ENCODE data around the gene ZMYND8.

The ZMYND8 gene

DNA sequence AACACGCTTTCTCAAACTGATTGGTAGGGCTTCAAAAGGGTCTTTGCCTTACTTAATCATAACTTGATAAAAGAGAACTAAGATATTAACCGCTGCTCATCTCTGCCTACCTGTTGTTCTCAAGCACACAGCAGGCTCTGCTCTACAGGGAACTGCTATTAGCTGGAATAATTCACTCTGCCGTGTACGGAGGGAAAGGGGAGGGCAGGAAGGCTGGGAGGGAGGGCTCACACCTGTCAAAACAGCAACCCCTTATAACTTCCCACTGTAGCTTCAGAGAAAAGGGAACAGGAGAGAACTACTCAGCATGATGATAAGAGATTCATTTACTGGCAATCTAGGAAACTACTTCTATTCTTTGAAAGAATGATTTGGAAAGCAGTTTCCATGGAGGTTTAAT, 75.1 kb downstream of the ZMYND8 start:
- TF ChIP-seq, protein P1, sequence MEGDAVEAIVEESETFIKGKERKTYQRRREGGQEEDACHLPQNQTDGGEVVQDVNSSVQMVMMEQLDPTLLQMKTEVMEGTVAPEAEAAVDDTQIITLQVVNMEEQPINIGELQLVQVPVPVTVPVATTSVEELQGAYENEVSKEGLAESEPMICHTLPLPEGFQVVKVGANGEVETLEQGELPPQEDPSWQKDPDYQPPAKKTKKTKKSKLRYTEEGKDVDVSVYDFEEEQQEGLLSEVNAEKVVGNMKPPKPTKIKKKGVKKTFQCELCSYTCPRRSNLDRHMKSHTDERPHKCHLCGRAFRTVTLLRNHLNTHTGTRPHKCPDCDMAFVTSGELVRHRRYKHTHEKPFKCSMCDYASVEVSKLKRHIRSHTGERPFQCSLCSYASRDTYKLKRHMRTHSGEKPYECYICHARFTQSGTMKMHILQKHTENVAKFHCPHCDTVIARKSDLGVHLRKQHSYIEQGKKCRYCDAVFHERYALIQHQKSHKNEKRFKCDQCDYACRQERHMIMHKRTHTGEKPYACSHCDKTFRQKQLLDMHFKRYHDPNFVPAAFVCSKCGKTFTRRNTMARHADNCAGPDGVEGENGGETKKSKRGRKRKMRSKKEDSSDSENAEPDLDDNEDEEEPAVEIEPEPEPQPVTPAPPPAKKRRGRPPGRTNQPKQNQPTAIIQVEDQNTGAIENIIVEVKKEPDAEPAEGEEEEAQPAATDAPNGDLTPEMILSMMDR (IDR thresholded peaks at IDR 0.05) = no peak

DNA sequence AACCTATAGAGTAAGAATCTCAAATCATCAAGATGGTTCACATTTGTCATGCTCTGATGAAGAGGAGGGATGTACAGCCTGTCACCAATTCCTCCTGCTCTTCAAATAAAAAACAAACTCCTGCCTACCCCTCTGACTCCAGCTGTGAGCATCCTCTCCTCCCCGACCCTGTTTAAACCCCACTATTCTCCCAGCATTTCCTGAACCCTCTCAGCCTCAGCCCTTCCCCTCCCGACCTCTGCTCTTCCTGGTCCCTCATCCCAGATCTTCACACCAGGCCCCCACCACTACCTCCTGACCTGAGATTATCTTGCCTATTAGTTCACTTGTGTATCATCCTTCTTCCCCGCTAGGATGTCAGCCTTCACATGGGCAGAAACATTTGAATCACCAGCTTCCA, 75.8 kb downstream of the ZMYND8 start:
- TF ChIP-seq, protein P1 (IDR thresholded peaks at IDR 0.05) = no peak

DNA sequence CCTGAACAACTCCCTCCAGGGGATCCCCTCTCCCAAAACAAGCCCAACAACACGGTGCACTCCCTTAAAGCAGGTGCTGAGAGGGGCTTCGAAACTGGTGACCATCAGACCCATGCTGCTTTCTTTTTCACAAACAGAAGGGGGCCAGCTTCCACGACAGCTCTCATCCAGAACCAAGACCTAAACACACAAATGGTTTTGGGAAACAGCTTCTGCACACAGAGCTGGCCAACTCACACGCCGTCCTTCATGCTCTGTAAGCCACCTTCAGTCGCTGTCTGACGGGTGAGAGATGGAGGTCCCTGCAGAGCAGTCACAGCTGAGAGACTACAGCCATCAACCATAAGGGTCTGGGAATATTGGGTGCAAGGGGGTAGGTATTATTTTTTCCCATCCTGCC, 76.3 kb downstream of the ZMYND8 start:
- TF ChIP-seq, protein P1 (IDR thresholded peaks at IDR 0.05) = no peak

DNA sequence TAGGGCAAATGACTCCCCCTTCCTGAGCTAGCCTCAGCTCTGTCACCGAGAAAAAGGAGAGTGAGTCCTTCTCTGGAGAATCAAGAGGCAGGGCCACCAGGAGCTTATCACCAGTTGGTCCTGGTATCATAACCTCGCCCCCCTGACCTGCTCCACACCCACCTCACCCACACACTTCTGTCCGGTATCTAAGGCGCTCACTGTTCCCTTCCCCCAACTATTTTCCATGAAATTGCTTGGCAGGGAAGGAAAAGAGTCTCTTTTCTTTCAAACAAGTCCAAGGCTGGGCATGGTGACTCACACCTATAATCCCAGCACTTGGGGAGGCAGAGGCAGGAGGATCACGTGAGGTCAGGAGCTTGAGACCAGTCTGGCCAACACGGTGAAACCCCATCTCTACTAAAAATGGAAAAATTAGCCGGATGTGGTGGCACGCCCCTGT, 77.6 kb downstream of the ZMYND8 start:
- TF ChIP-seq, protein P1 (IDR thresholded peaks at IDR 0.05) = no peak

DNA sequence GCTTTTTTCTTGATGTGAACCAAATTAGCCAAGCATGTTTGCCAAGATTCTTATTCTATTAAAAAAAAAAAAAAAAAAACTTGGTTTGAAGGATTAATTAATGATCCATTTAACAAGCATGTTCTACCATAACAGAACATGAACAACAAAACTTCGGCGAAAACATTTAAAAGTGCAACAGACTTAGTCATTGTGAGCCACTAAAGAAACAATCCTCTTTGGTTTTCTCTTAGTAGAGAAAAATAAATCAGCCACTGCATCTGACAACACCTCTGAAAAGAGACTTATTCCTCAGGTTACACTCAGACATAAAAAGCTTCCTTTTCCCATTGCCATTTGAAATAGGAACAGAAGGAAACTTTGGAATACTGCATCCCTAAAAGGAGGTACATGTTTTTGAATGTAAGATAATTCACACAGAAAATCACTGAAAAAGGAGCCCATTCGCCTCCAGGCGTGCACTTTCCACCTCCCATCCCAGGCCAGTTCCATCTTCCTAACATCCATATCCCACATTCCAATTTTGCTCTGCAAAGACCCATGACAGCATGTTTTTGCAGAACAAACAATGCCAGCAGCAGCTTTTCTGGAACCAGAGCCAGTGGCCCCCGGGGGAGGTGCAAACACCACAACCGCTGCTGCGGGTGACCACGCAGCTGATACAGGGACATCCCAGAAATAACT, 79.5 kb downstream of the ZMYND8 start:
- TF ChIP-seq, protein P1 (IDR thresholded peaks at IDR 0.05) = no peak

DNA sequence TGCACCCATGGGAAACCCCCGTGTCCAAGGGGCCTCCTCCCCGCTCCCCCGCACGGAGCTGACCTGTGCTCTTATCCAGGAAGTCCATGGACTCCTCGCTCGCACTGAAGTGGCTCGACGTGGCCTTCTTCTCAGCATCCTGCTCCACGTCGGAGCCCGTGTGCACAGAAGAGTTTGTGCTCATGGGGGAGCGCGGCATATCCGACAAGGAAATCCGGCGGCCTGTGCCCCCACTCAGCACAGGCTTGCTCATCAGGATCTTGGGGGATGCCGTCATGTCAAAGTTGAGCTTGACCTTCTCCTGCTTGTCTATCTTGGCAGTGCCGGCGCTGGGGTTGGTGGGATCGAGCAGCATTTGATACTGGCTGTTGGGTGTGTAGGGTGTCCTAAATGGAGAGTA, 80.2 kb downstream of the ZMYND8 start:
- TF ChIP-seq, protein P1 (IDR thresholded peaks at IDR 0.05) = no peak

DNA sequence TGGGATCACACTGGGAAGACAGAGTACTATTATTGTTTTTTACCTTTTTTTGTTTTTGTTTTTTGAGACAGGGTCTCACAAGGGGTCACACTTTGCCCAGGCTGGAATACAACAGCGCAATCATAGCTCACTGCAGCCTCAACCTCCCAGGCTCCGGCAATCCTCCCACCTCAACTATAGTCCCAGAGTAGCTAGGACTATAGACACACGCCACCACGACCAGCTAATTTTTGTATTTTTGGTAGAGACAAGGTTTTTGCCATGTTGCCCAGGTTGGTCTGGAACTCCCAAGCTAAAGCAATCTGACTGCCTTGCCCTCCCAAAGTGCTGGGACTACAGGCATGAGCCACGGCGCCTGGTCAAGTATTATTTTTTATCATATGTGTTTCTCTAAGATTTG, 81.0 kb downstream of the ZMYND8 start:
- TF ChIP-seq, protein P1 (IDR thresholded peaks at IDR 0.05) = no peak
